Peyer's patch (tissue), 4 donors: ENCODE measurements around the gene GPC5.

Experiments used
- POLR2A ChIP-seq, 2 donors: fragments of 450-650 bp; IDR thresholded peaks; one replicate each; pipeline ENCODE4 v1.5.1; 2017; ENCODE audit warnings: antibody characterized with exemption in 2 of 2, mild to moderate bottlenecking in 2 of 2, moderate library complexity in 2 of 2
- TF ChIP-seq, protein P1 (sequence below), 6 experiments: fragments of 450-650 bp in 4 of 6; fragments of 200-600 bp in 2 of 6; sonication (generic) in 1 of 6; IDR thresholded peaks; one replicate each; pipeline ENCODE4 v1.5.1; 2017 to 2019; ENCODE audit warnings: antibody characterized with exemption in 6 of 6, mild to moderate bottlenecking in 3 of 6, moderate library complexity in 1 of 6

DNA sequence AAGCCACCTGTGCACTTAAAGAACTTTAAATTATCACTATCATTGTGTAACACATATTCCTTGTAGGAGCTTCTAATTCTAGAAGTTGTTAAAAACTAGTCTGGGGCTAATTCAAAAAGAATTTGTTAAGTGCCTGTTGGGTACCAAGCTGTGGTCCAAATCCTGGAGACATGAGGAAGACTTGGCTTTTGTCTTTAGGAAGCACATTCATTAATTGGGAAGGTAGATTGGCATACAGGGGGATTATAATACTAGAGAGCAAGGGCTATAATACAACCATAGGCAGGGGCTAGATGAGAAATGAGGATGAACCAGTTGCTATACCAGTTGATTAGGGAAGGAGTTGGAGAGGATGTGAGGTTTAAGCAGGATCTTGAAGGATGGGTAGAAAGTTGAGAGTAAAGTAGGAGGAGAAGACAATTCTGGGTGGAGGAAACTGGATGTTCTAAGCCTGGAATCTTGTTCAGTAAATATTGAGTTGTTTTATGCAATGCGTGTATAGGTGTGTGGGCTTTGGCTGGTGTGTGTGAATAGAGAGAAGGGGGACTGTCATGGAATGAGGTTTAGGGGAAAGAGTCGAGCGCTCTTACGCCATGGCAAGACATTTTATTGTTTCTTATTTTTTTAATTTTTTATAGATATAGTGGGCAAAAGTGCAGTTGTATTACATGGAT lies 350.1 kb downstream of the GPC5 start:
- TF ChIP-seq POLR2A (IDR thresholded peaks at IDR 0.05) = no peak
- TF ChIP-seq, protein P1, sequence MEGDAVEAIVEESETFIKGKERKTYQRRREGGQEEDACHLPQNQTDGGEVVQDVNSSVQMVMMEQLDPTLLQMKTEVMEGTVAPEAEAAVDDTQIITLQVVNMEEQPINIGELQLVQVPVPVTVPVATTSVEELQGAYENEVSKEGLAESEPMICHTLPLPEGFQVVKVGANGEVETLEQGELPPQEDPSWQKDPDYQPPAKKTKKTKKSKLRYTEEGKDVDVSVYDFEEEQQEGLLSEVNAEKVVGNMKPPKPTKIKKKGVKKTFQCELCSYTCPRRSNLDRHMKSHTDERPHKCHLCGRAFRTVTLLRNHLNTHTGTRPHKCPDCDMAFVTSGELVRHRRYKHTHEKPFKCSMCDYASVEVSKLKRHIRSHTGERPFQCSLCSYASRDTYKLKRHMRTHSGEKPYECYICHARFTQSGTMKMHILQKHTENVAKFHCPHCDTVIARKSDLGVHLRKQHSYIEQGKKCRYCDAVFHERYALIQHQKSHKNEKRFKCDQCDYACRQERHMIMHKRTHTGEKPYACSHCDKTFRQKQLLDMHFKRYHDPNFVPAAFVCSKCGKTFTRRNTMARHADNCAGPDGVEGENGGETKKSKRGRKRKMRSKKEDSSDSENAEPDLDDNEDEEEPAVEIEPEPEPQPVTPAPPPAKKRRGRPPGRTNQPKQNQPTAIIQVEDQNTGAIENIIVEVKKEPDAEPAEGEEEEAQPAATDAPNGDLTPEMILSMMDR (IDR thresholded peaks at IDR 0.05) = no peak
